Nephron progenitor cell (in vitro differentiated cells): ENCODE measurements around the gene KIF26B.

Experiments
- DNase-seq: peaks from one replicate; pipeline ENCODE4 v3.0.0; 2021
- H3K27ac Mint-ChIP-seq: 2 replicates; pipeline ENCODE4 v1.8.0; 2021; ENCODE audit warnings: mild to moderate bottlenecking, moderate library complexity, mixed read lengths
- H3K27me3 Mint-ChIP-seq: 2 replicates; pipeline ENCODE4 v1.8.0; 2021; ENCODE audit warnings: mild to moderate bottlenecking, low read depth, mixed read lengths; ENCODE audit not compliant: poor library complexity
- H3K36me3 Mint-ChIP-seq: 2 replicates; pipeline ENCODE4 v1.8.0; 2021; ENCODE audit warnings: low read depth, mixed read lengths
- H3K4me1 Mint-ChIP-seq: 2 replicates; pipeline ENCODE4 v1.8.0; 2021; ENCODE audit warnings: mixed read lengths
- H3K4me3 Mint-ChIP-seq: 2 replicates; pipeline ENCODE4 v1.8.0; 2021; ENCODE audit warnings: mild to moderate bottlenecking, moderate library complexity, mixed read lengths
- H3K9me3 Mint-ChIP-seq: 2 replicates; pipeline ENCODE4 v1.8.0; 2021; ENCODE audit warnings: mild to moderate bottlenecking, moderate library complexity, mixed read lengths
- CTCF ChIP-seq: fragments of 200-600 bp; sonication (generic); IDR thresholded peaks from 2 replicates; pipeline ENCODE4 v1.5.0; 2021; ENCODE audit warnings: antibody characterized with exemption

KIF26B gene

DNA sequence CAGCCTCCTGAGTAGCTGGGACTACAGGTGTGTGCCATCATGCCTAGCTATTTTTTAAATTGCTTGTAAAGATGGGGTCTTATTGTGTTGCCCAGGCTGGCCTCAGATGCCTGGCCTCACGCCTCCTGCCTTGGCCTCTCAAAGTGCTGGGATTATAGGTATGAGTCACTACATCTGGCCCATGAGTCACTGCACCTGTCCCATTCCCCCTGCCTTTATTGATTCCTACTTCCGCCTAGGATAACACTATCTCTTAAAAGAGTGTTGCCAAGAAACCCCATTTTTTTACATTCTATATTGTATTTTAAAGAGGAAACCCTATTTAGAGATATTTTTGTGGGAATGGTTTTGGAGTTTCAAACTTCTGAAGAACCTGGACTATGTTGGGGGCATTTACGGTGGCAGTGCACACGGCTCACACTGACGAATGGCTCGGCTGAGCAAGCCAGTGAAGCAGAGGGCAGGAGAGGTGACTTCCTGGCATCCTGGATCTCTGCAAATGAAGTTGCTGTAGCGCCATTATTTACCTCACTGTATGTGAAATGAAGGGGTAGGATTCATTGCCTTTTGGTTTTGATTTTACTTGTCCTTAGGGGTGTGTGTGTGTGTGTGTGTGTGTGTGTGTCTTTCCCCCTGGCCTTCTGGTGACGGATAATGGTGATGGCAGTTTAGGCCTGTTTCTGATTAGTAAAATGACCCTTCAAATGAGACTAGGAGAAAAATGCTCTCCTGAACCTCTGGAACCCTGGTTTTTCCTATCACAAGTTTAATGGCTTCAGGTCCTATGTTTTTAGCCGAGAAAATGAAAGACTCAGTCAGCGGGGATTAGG is 22.5 kb downstream of the KIF26B start:
- H3K4me1 Mint-ChIP-seq: peaks cover 75% of the 10 kb centered on the region
- no peak overlapping the region for H3K4me3 Mint-ChIP-seq
- H3K36me3 Mint-ChIP-seq: peaks cover 23% of the 10 kb centered on the region
- peaks cover 3% of the 10 kb centered on the region for H3K27me3 Mint-ChIP-seq
- no peak for DNase-seq
- TF ChIP-seq CTCF: no peak
- H3K27ac Mint-ChIP-seq: peak overlapping the region; percentile 94
- peaks cover under 1% of the 10 kb centered on the region for H3K9me3 Mint-ChIP-seq

DNA sequence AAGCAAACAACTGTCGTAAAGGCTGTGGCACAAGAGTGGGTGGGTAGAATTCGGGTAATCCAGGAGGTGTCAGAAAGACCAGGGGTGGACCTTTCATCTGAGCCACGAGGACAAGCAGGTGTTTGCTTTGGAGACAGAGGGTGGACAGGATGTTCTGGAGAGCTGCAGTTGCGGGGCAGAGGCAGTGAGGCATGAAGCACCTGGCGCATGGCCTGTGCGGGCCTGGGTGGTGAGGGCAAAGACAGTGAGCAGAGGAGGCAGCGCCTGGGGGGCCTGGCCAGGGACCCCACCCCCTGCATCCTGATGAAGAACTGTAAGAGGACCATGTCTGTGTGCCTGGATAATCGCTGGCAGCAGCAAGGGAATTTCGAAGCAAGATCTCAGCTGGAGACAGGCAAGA is 24.9 kb downstream of the KIF26B start:
- Mint-ChIP-seq H3K36me3 (peaks cover 25% of the 10 kb centered on the region), H3K9me3 (no peaks in the 10 kb centered on the region), H3K4me3 (peak overlapping the region; percentile 3), H3K4me1 (peaks cover 77% of the 10 kb centered on the region), H3K27me3 (peaks cover 3% of the 10 kb centered on the region), H3K27ac (peak overlapping the region; percentile 93)
- no peak for DNase-seq
- no peak for TF ChIP-seq CTCF

DNA sequence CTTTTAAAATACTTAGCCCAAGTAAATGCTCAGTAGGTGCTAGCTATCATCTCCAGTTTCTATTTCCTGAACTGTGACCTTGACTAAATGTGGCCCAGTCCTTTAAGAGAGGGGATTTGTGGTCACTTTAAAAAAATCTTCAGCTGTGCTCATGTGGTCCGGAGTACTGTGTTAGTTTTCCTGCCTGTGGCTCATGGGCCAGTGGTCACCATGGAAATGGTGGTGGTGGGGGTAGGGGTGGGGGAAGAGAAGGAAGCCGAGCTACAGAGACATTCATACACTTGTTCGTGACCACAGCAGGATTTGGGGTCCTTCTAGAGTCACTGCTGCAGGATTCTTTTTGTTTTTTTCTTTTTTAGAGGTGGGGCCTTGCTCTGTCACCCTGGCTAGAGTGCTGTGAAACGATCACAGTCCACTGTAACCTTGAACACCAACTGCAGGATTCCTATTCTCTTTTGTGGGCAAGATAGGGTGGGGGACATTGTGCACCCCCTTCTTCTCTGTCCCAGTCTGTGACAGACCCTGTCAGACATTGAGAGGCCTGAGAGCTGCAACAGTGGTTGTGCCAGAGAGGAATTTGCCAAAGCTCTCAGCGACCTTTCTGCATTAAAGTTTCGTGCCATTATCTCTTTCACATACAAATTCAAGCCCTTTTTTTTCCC is 25.8 kb downstream of the KIF26B start:
- Mint-ChIP-seq H3K4me3 (peak overlapping the region; percentile 30), H3K36me3 (peaks cover 21% of the 10 kb centered on the region), H3K27me3 (peaks cover 3% of the 10 kb centered on the region), H3K9me3 (no peaks in the 10 kb centered on the region), H3K4me1 (peaks cover 71% of the 10 kb centered on the region), H3K27ac (peak overlapping the region; percentile 90)
- TF ChIP-seq CTCF: no peak
- no peak for DNase-seq

GRCh38 chr1:245181158-245181517 is 26.4 kb downstream of the KIF26B start:
- H3K4me1 Mint-ChIP-seq: peaks cover 72% of the 10 kb centered on the region
- H3K27me3 Mint-ChIP-seq: peaks cover 3% of the 10 kb centered on the region
- H3K27ac Mint-ChIP-seq: no peak overlapping the region

GRCh38 chr1:245182028-245182427 is 27.2 kb downstream of the KIF26B start:
- Mint-ChIP-seq H3K27me3 (peaks cover 3% of the 10 kb centered on the region), H3K9me3 (no peaks in the 10 kb centered on the region), H3K27ac (no peak overlapping the region), H3K36me3 (peaks cover 27% of the 10 kb centered on the region), H3K4me3 (no peak overlapping the region), H3K4me1 (peaks cover 74% of the 10 kb centered on the region)
- no peak for TF ChIP-seq CTCF
- DNase-seq: no peak

More at GRCh38 chr1:245181158-245181517, 26.4 kb downstream of the KIF26B start:
- no peak for TF ChIP-seq CTCF
- Mint-ChIP-seq H3K36me3 (peaks cover 21% of the 10 kb centered on the region), H3K4me3 (peak overlapping the region; percentile 30), H3K9me3 (no peaks in the 10 kb centered on the region)
- DNase-seq: no peak
